ENCODE results near the gene OLFM3. TPM values are rescaled to one million over a fixed set of nuclear protein-coding genes. Genes with fewer than 3 reads are reported as not detected.

Gene OLFM3
- total and polyA plus RNA-seq, 2 donors (not counting 3 experiments of a cell fraction or from before 2014, with no cell fraction given), result not detected

DNA sequence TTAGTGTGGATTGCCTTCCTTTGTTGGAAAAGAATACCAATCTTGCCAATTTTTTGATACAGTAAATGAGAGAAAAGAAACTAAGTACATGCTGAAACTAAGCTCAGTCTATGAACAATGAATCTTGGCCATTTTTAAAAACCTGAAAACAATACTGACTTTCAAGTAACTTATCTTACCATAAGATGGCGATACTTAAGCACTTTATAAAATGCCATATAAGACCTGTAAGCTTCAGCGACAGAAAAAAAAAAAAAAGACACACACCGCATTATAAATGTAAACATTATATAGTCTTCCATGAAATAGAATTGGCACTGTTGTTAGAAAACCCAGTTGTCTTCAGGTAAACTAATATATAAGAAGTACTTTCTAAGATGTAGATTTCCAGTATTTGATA lies 3.0 kb downstream of the OLFM3 start:
- intact Hi-C loops (cut with micrococcal nuclease) (no loop called here), dilution Hi-C loops (cut with MboI; ENCODE audit: extremely low pct_ligation_motif_present, low sequenced_read_pairs) (no loop called here)
- H3K9me3 ChIP-seq (replicated peaks; ENCODE audit: control insufficient read depth, insufficient read depth, low read length), result no peaks in the 10 kb centered on the region
- CTCF ChIA-PET, result interaction anchor here (2.9 to 3.0 kb wide), 2 partner anchors 976 to 1468 kb away, joined by 10 to 12 read pairs; no protein-coding TSS in a partner anchor
- H3K36me3 ChIP-seq (ENCODE audit: control insufficient read depth in 2 of 2, extremely low read depth in 1 of 2, insufficient read depth in 2 of 2, low read length in 2 of 2), result no peaks in the 10 kb centered on the region
- H3K4me2 ChIP-seq (ENCODE audit: insufficient read depth, low read length), result no peak overlapping the region
- H3K9ac ChIP-seq (replicated peaks; ENCODE audit: extremely low read depth, insufficient read depth, low read length), result no peak overlapping the region
- no TSS peak for BruUV-seq (replicated peaks)
- H3K4me1 ChIP-seq (ENCODE audit: control insufficient read depth, extremely low read depth, insufficient read depth, low read length), result no peaks in the 10 kb centered on the region
- no peaks in the 10 kb centered on the region for H3K9me1 ChIP-seq (replicated peaks; ENCODE audit: control insufficient read depth, extremely low read depth, insufficient read depth, low read length)
- H3K4me3 ChIP-seq (replicated peaks in 1 of 3; ENCODE audit: insufficient read depth in 1 of 3, low read depth in 1 of 3, low read length in 3 of 3), result no peak overlapping the region
- FAIRE-seq (no peak), DNase-seq (ENCODE audit: low read depth, low spot score) (no peak)
- peaks cover 2 to 8% of the 10 kb centered on the region in 2 experiments for H3K27me3 ChIP-seq (ENCODE audit: control insufficient read depth in 2 of 2, insufficient read depth in 2 of 2, low read length in 2 of 2)
- TF ChIP-seq, protein P1, sequence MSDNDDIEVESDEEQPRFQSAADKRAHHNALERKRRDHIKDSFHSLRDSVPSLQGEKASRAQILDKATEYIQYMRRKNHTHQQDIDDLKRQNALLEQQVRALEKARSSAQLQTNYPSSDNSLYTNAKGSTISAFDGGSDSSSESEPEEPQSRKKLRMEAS (IDR thresholded peaks at IDR 0.05; ENCODE audit: insufficient read depth, insufficient read length), result no peak
- TF ChIP-seq JUN (IDR thresholded peaks at IDR 0.05; ENCODE audit: borderline replicate concordance, insufficient read depth, insufficient read length, low read depth) (no peak), GATA2 (IDR thresholded peaks at IDR 0.05; ENCODE audit: insufficient read depth, insufficient read length, low read depth, low read length) (no peak), POLR2AphosphoS5 (IDR thresholded peaks at IDR 0.05; ENCODE audit: insufficient read depth, low read depth, low read length) (no peak), POLR2A (IDR thresholded peaks at IDR 0.05; ENCODE audit: low read depth, low read length) (no peak), EZH2 (IDR thresholded peaks at IDR 0.05; ENCODE audit: borderline replicate concordance, low read depth, low read length, severe bottlenecking) (no peak), FOS (IDR thresholded peaks at IDR 0.05; ENCODE audit: borderline replicate concordance, insufficient read depth, low read length) (no peak), MYC (IDR thresholded peaks at IDR 0.05; ENCODE audit: low read depth, low read length) (no peak)
- TF ChIP-seq, protein P2, sequence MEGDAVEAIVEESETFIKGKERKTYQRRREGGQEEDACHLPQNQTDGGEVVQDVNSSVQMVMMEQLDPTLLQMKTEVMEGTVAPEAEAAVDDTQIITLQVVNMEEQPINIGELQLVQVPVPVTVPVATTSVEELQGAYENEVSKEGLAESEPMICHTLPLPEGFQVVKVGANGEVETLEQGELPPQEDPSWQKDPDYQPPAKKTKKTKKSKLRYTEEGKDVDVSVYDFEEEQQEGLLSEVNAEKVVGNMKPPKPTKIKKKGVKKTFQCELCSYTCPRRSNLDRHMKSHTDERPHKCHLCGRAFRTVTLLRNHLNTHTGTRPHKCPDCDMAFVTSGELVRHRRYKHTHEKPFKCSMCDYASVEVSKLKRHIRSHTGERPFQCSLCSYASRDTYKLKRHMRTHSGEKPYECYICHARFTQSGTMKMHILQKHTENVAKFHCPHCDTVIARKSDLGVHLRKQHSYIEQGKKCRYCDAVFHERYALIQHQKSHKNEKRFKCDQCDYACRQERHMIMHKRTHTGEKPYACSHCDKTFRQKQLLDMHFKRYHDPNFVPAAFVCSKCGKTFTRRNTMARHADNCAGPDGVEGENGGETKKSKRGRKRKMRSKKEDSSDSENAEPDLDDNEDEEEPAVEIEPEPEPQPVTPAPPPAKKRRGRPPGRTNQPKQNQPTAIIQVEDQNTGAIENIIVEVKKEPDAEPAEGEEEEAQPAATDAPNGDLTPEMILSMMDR (IDR thresholded peaks at IDR 0.05; ENCODE audit: extremely low read depth in 1 of 2, insufficient read depth in 1 of 2, low read depth in 1 of 2, low read length in 2 of 2), result no peak
- no peak overlapping the region for H2AFZ ChIP-seq (ENCODE audit: low read depth, low read length)
- no peaks in the 10 kb centered on the region for H3K79me2 ChIP-seq (ENCODE audit: control insufficient read depth, insufficient read depth, low read length)
- H4K20me1 ChIP-seq (replicated peaks; ENCODE audit: control insufficient read depth, extremely low read depth, insufficient read depth, low read length), result no peaks in the 10 kb centered on the region
- POLR2A ChIA-PET, result no interaction called here
- no peak overlapping the region for H3K27ac ChIP-seq (ENCODE audit: insufficient read depth, low read depth, low read length)

All from endothelial cell of umbilical vein (primary cell).